IMR-90 (cell line): Measurements from ENCODE around the gene TRNAU1AP. TPM values are rescaled to one million over a fixed set of nuclear protein-coding genes. Genes with fewer than 3 reads are reported as not detected.

Experiments used
- ATAC-seq: fragments of 200-7000 bp; cut with Tn5 transposase; 2 replicates; pipeline ENCODE4 v1.9.1; 2020; ENCODE audit warnings: low read depth, mild to moderate bottlenecking, moderate library complexity
- BruUV-seq: library from RNA; stranded (reverse); fragments of 400-500 nt; replicated peaks from 2 replicates; lab custom pipeline; 2021; lab: Mats Ljungman, UMichigan
- CTCF ChIA-PET: fragments of 300-600 bp; formaldehyde crosslinking; extraction: SDS; loops from one replicate; lab custom pipeline; 2021; ENCODE audit warnings: antibody characterized with exemption; lab: Yijun Ruan, JAX
- POLR2A ChIA-PET: fragments of 300-600 bp; sonication (Branson Sonifier 250); formaldehyde crosslinking; loops from one replicate; lab custom pipeline; 2022; ENCODE audit warnings: antibody characterized with exemption; ENCODE audit not compliant: unreplicated experiment; lab: Charles Lee
- DNase-seq: peaks from one replicate; pipeline ENCODE4 v3.0.0; 2013
- H2AFZ ChIP-seq: replicated peaks from 2 replicates; pipeline ENCODE3; 2013; ENCODE audit warnings: low read length, mild to moderate bottlenecking; ENCODE audit not compliant: poor library complexity
- H2AK5ac ChIP-seq: 2 replicates; pipeline ENCODE4 v1.6.1; 2013; ENCODE audit warnings: low read depth, low read length, inconsistent platforms
- H2AK9ac ChIP-seq: replicated peaks from 2 replicates; pipeline ENCODE3; 2013; ENCODE audit warnings: mild to moderate bottlenecking, low read depth, low read length, moderate library complexity; ENCODE audit not compliant: poor library complexity
- H2BK120ac ChIP-seq: 2 replicates; pipeline ENCODE4 v1.6.1; 2013; ENCODE audit warnings: low read depth, low read length, inconsistent platforms
- H2BK15ac ChIP-seq: 3 replicates; pipeline ENCODE4 v1.6.1; 2013; ENCODE audit warnings: low read depth, low read length, inconsistent platforms
- H2BK20ac ChIP-seq: 2 replicates; pipeline ENCODE4 v1.6.1; 2013; ENCODE audit warnings: low read depth, mild to moderate bottlenecking, inconsistent platforms, low read length, moderate library complexity
- H2BK5ac ChIP-seq: 2 replicates; pipeline ENCODE4 v1.6.1; 2013; ENCODE audit warnings: mild to moderate bottlenecking, low read depth, low read length, inconsistent platforms; ENCODE audit not compliant: poor library complexity, severe bottlenecking
- H3K14ac ChIP-seq: replicated peaks from 2 replicates; pipeline ENCODE4 v1.6.1; 2013; ENCODE audit warnings: low read depth, low read length, inconsistent platforms
- H3K18ac ChIP-seq: 2 replicates; pipeline ENCODE4 v1.6.1; 2013; ENCODE audit warnings: low read depth, low read length, control low read depth
- H3K23ac ChIP-seq: 2 replicates; pipeline ENCODE4 v1.6.1; 2013; ENCODE audit warnings: low read depth, low read length, inconsistent platforms
- H3K27ac ChIP-seq: 2 replicates; pipeline ENCODE4 v1.5.1; 2013; ENCODE audit warnings: mild to moderate bottlenecking, control low read depth, low read length; ENCODE audit not compliant: insufficient read depth
- H3K27me3 ChIP-seq: 2 replicates; pipeline ENCODE4 v1.6.1; 2013; ENCODE audit warnings: low read length; ENCODE audit not compliant: control insufficient read depth, insufficient read depth
- H3K36me3 ChIP-seq: 2 replicates; pipeline ENCODE4 v1.6.1; 2013; ENCODE audit warnings: low read length, mixed read lengths; ENCODE audit not compliant: control insufficient read depth, insufficient read depth
- H3K4ac ChIP-seq: 2 replicates; pipeline ENCODE4 v1.6.1; 2013; ENCODE audit warnings: low read depth, low read length, inconsistent platforms
- H3K4me1 ChIP-seq: 2 replicates; pipeline ENCODE4 v1.6.1; 2013; ENCODE audit warnings: low read length, mixed read lengths; ENCODE audit not compliant: control insufficient read depth, insufficient read depth
- H3K4me2 ChIP-seq: 2 replicates; pipeline ENCODE4 v1.6.1; 2013; ENCODE audit warnings: low read depth, mild to moderate bottlenecking, control low read depth, low read length, moderate library complexity
- H3K4me3 ChIP-seq: 2 replicates; pipeline ENCODE4 v1.5.1; 2013; ENCODE audit warnings: low read depth, mild to moderate bottlenecking, control low read depth, low read length, moderate library complexity; ENCODE audit not compliant: insufficient read depth
- H3K56ac ChIP-seq: 2 replicates; pipeline ENCODE4 v1.6.1; 2013; ENCODE audit warnings: low read length, inconsistent platforms; ENCODE audit not compliant: insufficient read depth; ENCODE audit errors: extremely low read depth
- H3K79me1 ChIP-seq, 2 experiments: 2 replicates each; pipeline ENCODE4 v1.6.1; 2013; ENCODE audit warnings: low read length in 2 of 2, inconsistent platforms in 1 of 2, low read depth in 1 of 2
- H3K9ac ChIP-seq: 2 replicates; pipeline ENCODE4 v1.6.1; 2013; ENCODE audit warnings: low read depth, low read length, control low read depth
- H3K9me1 ChIP-seq: 2 replicates; pipeline ENCODE4 v1.6.1; 2013; ENCODE audit warnings: low read length, inconsistent platforms; ENCODE audit not compliant: insufficient read depth
- H3K9me3 ChIP-seq: 2 replicates; pipeline ENCODE4 v1.6.1; 2013; ENCODE audit warnings: low read length; ENCODE audit not compliant: control insufficient read depth, insufficient read depth
- H4K20me1 ChIP-seq: 2 replicates; pipeline ENCODE4 v1.6.1; 2013; ENCODE audit warnings: low read length, inconsistent platforms; ENCODE audit not compliant: insufficient read depth
- H4K5ac ChIP-seq: 2 replicates; pipeline ENCODE4 v1.6.1; 2013; ENCODE audit warnings: mild to moderate bottlenecking, low read depth, low read length, control low read depth
- H4K8ac ChIP-seq, 2 experiments: 2 replicates each; pipeline ENCODE4 v1.6.1; 2013; ENCODE audit warnings: low read depth in 2 of 2, low read length in 2 of 2, control low read depth in 1 of 2, inconsistent platforms in 1 of 2
- H4K91ac ChIP-seq: 2 replicates; pipeline ENCODE4 v1.6.1; 2013; ENCODE audit warnings: low read depth, low read length, inconsistent platforms; ENCODE audit not compliant: insufficient read depth
- BHLHE40 ChIP-seq: fragments of 150-350 bp; IDR thresholded peaks from 2 replicates; pipeline ENCODE4 v1.6.1; 2016; ENCODE audit warnings: mild to moderate bottlenecking, low read depth, low read length
- CHD1 ChIP-seq: IDR thresholded peaks from 2 replicates; pipeline ENCODE4 v1.6.1; 2012; ENCODE audit warnings: low read depth, low read length, improper control_type of control experiment
- POLR2A ChIP-seq: IDR thresholded peaks from 2 replicates; pipeline ENCODE4 v1.6.1; 2012; ENCODE audit warnings: mild to moderate bottlenecking, low read depth, low read length
- RCOR1 ChIP-seq: IDR thresholded peaks from 2 replicates; pipeline ENCODE4 v1.6.1; 2012; ENCODE audit warnings: mild to moderate bottlenecking, low read length, improper control_type of control experiment; ENCODE audit not compliant: insufficient replicate concordance
- RFX5 ChIP-seq: IDR thresholded peaks from 2 replicates; pipeline ENCODE4 v1.8.0; 2012; ENCODE audit warnings: low read depth, mild to moderate bottlenecking, low read length, moderate library complexity
- SMC3 ChIP-seq: fragments of 150-350 bp; IDR thresholded peaks from 2 replicates; pipeline ENCODE4 v1.6.1; 2016; ENCODE audit warnings: low read depth, mild to moderate bottlenecking, antibody characterized with exemption, low read length, moderate library complexity
- WGBS, 2 experiments: methylation state at CpG; one replicate each; pipeline versions ENCODE4 v1.1.5 to v1.1.7; 2013; ENCODE audit warnings: missing lambda C conversion rate in 2 of 2; ENCODE audit not compliant: insufficient read length in 1 of 2; ENCODE audit errors: extremely low coverage in 2 of 2; 5-methylcytosine and 5-hydroxymethylcytosine counted together
- dilution Hi-C: fragments of 300-500 bp; cut with HindIII; formaldehyde crosslinking; loops from one replicate; pipeline ENCODE4 v1.14.3; 2018; ENCODE audit warnings: low sequenced_read_pairs; ENCODE audit not compliant: unreplicated experiment
- in situ Hi-C: fragments of 300-500 bp; cut with MboI; formaldehyde crosslinking; loops from 3 replicates; pipeline ENCODE4 v1.14.3; 2019; ENCODE audit warnings: low sequenced_read_pairs, inconsistent platforms, mixed read lengths
- intact Hi-C: fragments of 100-400 bp; cut with micrococcal nuclease; formaldehyde crosslinking; loops from 2 replicates; pipeline ENCODE4 v1.10.0; 2022
- polyA plus RNA-seq, 3 experiments: library from polyadenylated mRNA; depleted of rRNA; stranded (reverse); fragments of >200 nt; gene quantifications; 2 replicates each; pipeline ENCODE4 v1.2.3, GENCODE V29; 2012; ENCODE audit warnings: low replicate concordance in 1 of 3
- total RNA-seq: library from RNA; depleted of rRNA; stranded (reverse); fragments of >200 nt; gene quantifications from 2 replicates; pipeline ENCODE4 v1.2.3, GENCODE V29; 2012
- TF ChIP-seq, protein P1 (sequence below): fragments of 150-350 bp; IDR thresholded peaks from 2 replicates; pipeline ENCODE4 v1.6.1; 2016; ENCODE audit warnings: low read depth, mild to moderate bottlenecking, low read length, moderate library complexity, borderline replicate concordance
- TF ChIP-seq, protein P2 (sequence below): conservative IDR thresholded peaks from 2 replicates; pipeline ENCODE4 v1.5.1; 2012; ENCODE audit warnings: mild to moderate bottlenecking, low read depth, low read length, improper control_type of control experiment

The TRNAU1AP gene
- total and polyA plus RNA-seq, 2 of the 4 experiments (the other 2 are of a cell fraction): 23.3 to 23.8 TPM

DNA sequence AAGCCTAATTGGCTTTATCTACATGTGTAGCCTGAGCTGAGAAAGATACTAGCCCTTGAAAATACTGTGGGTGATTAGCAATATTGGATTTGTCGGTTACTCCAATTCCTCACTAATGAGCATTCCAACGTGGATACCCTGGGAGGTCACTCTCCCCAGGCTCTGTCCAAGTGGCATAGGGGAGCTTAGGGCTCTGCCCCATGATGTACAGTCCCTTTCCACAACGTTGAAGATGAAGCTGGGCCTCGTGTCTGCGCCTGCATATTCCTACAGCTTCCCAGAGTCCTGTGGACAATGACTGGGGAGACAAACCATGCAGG, 44.5 kb upstream of the TRNAU1AP start:
- H3K36me3 ChIP-seq: peaks cover 47% of the 10 kb centered on the region
- no peaks in the 10 kb centered on the region for H3K9me3 ChIP-seq
- no peak overlapping the region for H2BK15ac ChIP-seq
- H2BK20ac ChIP-seq: no peak overlapping the region
- BruUV-seq: no TSS peak
- H3K4me1 ChIP-seq: peaks cover 13% of the 10 kb centered on the region
- ChIA-PET CTCF (interaction anchor here (0.8 kb wide), 1 partner anchor 8 kb away, joined by 5 read pairs; no protein-coding TSS in a partner anchor), POLR2A (interaction anchor here (0.5 to 1.0 kb wide), 2 partner anchors 36 to 73 kb away, joined by 3 to 12 read pairs; no protein-coding TSS in a partner anchor)
- dilution Hi-C loops (no loop called here), in situ Hi-C loops (no loop called here), intact Hi-C loops (loop anchor here (5.0 kb wide), 1 partner anchor 101 kb away; no protein-coding TSS in a partner anchor)
- H3K4ac ChIP-seq: peak overlapping the region; percentile 88
- peaks cover 14% of the 10 kb centered on the region for H3K9me1 ChIP-seq
- H3K4me2 ChIP-seq: peak overlapping the region; percentile 97
- H4K20me1 ChIP-seq: peaks cover 71% of the 10 kb centered on the region
- peak overlapping the region; percentile 26 for H2AK9ac ChIP-seq
- H2BK5ac ChIP-seq: peak overlapping the region; percentile 79
- DNase-seq (no peak), ATAC-seq (no peak)
- peak overlapping the region; percentile 62; the same call in 1 of the 2 replicates for H2AK5ac ChIP-seq
- H3K56ac ChIP-seq: peak overlapping the region; percentile 99
- H2AFZ ChIP-seq: no peak overlapping the region
- peak overlapping the region; percentile 70 for H4K5ac ChIP-seq
- peak overlapping the region; percentile 84 for H3K18ac ChIP-seq
- H3K9ac ChIP-seq: peak overlapping the region; percentile 69
- peaks cover 17 to 38% of the 10 kb centered on the region in 2 experiments for H3K79me1 ChIP-seq
- TF ChIP-seq, protein P1, sequence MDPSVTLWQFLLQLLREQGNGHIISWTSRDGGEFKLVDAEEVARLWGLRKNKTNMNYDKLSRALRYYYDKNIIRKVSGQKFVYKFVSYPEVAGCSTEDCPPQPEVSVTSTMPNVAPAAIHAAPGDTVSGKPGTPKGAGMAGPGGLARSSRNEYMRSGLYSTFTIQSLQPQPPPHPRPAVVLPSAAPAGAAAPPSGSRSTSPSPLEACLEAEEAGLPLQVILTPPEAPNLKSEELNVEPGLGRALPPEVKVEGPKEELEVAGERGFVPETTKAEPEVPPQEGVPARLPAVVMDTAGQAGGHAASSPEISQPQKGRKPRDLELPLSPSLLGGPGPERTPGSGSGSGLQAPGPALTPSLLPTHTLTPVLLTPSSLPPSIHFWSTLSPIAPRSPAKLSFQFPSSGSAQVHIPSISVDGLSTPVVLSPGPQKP: no peak
- TF ChIP-seq POLR2A (no peak; the same call in 1 of the 2 replicates), SMC3 (no peak), BHLHE40 (no peak), RFX5 (no peak), RCOR1 (no peak), CHD1 (no peak)
- TF ChIP-seq, protein P2, sequence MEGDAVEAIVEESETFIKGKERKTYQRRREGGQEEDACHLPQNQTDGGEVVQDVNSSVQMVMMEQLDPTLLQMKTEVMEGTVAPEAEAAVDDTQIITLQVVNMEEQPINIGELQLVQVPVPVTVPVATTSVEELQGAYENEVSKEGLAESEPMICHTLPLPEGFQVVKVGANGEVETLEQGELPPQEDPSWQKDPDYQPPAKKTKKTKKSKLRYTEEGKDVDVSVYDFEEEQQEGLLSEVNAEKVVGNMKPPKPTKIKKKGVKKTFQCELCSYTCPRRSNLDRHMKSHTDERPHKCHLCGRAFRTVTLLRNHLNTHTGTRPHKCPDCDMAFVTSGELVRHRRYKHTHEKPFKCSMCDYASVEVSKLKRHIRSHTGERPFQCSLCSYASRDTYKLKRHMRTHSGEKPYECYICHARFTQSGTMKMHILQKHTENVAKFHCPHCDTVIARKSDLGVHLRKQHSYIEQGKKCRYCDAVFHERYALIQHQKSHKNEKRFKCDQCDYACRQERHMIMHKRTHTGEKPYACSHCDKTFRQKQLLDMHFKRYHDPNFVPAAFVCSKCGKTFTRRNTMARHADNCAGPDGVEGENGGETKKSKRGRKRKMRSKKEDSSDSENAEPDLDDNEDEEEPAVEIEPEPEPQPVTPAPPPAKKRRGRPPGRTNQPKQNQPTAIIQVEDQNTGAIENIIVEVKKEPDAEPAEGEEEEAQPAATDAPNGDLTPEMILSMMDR: no peak
- H3K27me3 ChIP-seq: no peaks in the 10 kb centered on the region
- peak overlapping the region; percentile 80 to 93 for H4K8ac ChIP-seq
- H3K4me3 ChIP-seq: peak overlapping the region; percentile 88; the same call in 1 of the 2 replicates
- peak overlapping the region; percentile 95 for H3K14ac ChIP-seq
- H2BK120ac ChIP-seq: no peak overlapping the region
- peak overlapping the region; percentile 91 for H3K23ac ChIP-seq
- H3K27ac ChIP-seq: peak overlapping the region; percentile 94
- peak overlapping the region; percentile 65 for H4K91ac ChIP-seq
- WGBS, 2 experiments: 0% methylated on average over 1 of the region's 5 CpGs; no CpG with 5 or more reads in 1 of the 2 experiments
